ENCODE data around the gene MXD3. TPM values are rescaled to one million over a fixed set of nuclear protein-coding genes. Genes with fewer than 3 reads are reported as not detected.

Gene MXD3
- total and polyA plus RNA-seq, 10 of the 15 experiments (the other 5 are each of a cell fraction or from before 2014, with no cell fraction given), result 0.24 to 29.8 (median 13.5) TPM

DNA sequence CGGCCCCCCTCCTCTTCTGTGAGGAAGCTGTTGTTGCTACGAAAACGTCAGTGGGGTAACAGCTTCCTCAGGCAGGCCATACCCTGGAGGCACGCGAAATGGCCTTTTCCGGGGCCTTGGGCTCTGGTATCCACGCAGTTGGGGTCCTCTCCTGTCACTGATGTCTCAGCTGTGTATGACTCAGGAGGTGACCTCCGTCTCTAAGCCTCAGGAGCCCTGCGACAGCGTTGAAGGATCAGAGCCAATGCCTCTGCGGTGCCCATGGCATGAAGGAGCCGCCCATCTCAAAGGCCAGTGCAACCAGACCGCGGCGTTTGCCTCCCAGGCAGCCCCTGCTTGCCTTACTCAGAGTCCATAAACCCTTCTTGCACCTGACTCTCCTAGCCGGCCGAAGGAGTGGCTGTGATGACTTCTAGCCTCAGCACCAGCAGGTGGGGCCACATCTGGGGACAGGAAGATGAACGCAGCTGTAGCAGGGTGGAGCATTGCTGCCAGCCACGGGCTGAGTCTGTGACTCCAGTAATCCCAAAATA, 1.0 kb upstream of the MXD3 start (continued):
- TF ChIP-seq, protein P1, sequence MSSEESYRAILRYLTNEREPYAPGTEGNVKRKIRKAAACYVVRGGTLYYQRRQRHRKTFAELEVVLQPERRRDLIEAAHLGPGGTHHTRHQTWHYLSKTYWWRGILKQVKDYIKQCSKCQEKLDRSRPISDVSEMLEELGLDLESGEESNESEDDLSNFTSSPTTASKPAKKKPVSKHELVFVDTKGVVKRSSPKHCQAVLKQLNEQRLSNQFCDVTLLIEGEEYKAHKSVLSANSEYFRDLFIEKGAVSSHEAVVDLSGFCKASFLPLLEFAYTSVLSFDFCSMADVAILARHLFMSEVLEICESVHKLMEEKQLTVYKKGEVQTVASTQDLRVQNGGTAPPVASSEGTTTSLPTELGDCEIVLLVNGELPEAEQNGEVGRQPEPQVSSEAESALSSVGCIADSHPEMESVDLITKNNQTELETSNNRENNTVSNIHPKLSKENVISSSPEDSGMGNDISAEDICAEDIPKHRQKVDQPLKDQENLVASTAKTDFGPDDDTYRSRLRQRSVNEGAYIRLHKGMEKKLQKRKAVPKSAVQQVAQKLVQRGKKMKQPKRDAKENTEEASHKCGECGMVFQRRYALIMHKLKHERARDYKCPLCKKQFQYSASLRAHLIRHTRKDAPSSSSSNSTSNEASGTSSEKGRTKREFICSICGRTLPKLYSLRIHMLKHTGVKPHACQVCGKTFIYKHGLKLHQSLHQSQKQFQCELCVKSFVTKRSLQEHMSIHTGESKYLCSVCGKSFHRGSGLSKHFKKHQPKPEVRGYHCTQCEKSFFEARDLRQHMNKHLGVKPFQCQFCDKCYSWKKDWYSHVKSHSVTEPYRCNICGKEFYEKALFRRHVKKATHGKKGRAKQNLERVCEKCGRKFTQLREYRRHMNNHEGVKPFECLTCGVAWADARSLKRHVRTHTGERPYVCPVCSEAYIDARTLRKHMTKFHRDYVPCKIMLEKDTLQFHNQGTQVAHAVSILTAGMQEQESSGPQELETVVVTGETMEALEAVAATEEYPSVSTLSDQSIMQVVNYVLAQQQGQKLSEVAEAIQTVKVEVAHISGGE (CRISPR knock-in tag; IDR thresholded peaks at IDR 0.05), result no peak

DNA sequence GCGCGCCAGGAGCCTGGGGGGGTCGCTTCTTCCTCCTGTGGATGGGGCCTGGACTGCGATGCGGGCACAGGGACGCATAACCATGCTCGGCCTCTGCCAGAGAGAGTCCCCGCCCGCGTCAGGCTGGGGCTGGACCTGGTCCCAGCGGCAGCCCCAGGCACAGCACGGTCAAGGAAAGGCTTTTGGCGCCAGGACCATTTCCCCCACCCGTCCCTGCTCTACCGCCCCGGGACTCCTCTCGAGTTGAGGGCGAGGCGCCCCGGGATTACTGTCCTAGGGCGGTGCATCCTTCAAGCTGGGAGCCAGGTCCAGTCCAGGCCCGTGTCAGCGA, 341 bp downstream of the MXD3 start:
- FAIRE-seq, result no peak
- ChIA-PET POLR2A (interaction anchor here (1.0 to 2.3 kb wide), 3 partner anchors 47 to 197 kb away, joined by 3 to 7 read pairs (median 7); partner anchors contain the start of gene RGS14), RAD21 (ENCODE audit: unreplicated experiment) (interaction anchor here (1.1 to 1.8 kb wide), 4 partner anchors 79 to 197 kb away, joined by 3 to 9 read pairs (median 4); no protein-coding TSS in a partner anchor), SMC1A (ENCODE audit: uncharacterized antibody, unreplicated experiment) (interaction anchor here (1.3 to 4.9 kb wide), 5 partner anchors 10 to 184 kb away, joined by 3 to 26 read pairs (median 7); no protein-coding TSS in a partner anchor), CTCF (interaction anchor here (1.3 to 3.5 kb wide), 15 partner anchors 13 to 315 kb away, joined by 3 to 56 read pairs (median 11); no protein-coding TSS in a partner anchor)
- BruUV-seq (replicated peaks), result no TSS peak
- ATAC-seq, result peak; percentile 6
- Histone ChIP-seq H2AFZ (ENCODE audit: control insufficient read depth, low read depth, low read length) (no peak overlapping the region), H3K79me2 (ENCODE audit: control insufficient read depth, insufficient read depth, low read length) (peaks cover 5% of the 10 kb centered on the region), H3K27me3 (replicated peaks in 1 of 2; ENCODE audit: control insufficient read depth in 2 of 2, insufficient read depth in 2 of 2, low read length in 1 of 2) (no peaks in the 10 kb centered on the region), H3K9ac (ENCODE audit: control insufficient read depth, insufficient read depth, low read length) (peak overlapping the region; percentile 72), H3K4me3 (peak overlapping the region; percentile 86), H3K4me2 (ENCODE audit: control insufficient read depth, insufficient read depth) (peak overlapping the region; percentile 83), H3K36me3 (ENCODE audit: control insufficient read depth in 2 of 2, insufficient read depth in 2 of 2, low read length in 1 of 2) (peaks cover 3 to 6% of the 10 kb centered on the region in 2 experiments; a peak in 3 of 4 replicates), H4K20me1 (ENCODE audit: control insufficient read depth, insufficient read depth) (no peaks in the 10 kb centered on the region), H3K4me1 (ENCODE audit: control insufficient read depth, insufficient read depth, low read length) (peaks cover 17% of the 10 kb centered on the region), H3K9me3 (replicated peaks; ENCODE audit: control insufficient read depth, insufficient read depth, low read length) (no peaks in the 10 kb centered on the region), H3K27ac (ENCODE audit: control insufficient read depth, insufficient read depth) (peak overlapping the region; percentile 92)
- WGBS (ENCODE audit: insufficient coverage, insufficient replicate concordance, low lambda C conversion rate, missing lambda C conversion rate), result under 1% methylated on average over 19 of the region's 23 CpGs
- intact Hi-C loops (cut with micrococcal nuclease; ENCODE audit: unreplicated experiment) (loop anchor here (5.0 kb wide), 2 partner anchors 51 to 191 kb away; no protein-coding TSS in a partner anchor), in situ Hi-C loops (cut with MboI) (no loop called here)
- DNase-seq (ENCODE audit: low read depth, low spot score), result no peak
- TF ChIP-seq BHLHE40 (IDR thresholded peaks at IDR 0.05; ENCODE audit: borderline replicate concordance in 1 of 2, low read depth in 2 of 2, low read length in 1 of 2) (no peak), GABPA (IDR thresholded peaks at IDR 0.05; ENCODE audit: low read depth) (no peak), RCOR1 (conservative IDR thresholded peaks at IDR 0.05; ENCODE audit: low read depth, low read length) (no peak), FOS (IDR thresholded peaks at IDR 0.05; ENCODE audit: borderline replicate concordance, extremely low read depth, insufficient read length) (no peak), ZNF274 (IDR thresholded peaks at IDR 0.05; ENCODE audit: insufficient read depth, insufficient read length) (no peak), MEF2B (IDR thresholded peaks at IDR 0.05; ENCODE audit: partially characterized antibody, poor library complexity, severe bottlenecking) (no peak), ZNF384 (IDR thresholded peaks at IDR 0.05; ENCODE audit: borderline replicate concordance, low read depth, low read length) (no peak), WRNIP1 (IDR thresholded peaks at IDR 0.05; ENCODE audit: borderline replicate concordance, low read depth, low read length) (no peak)
- TF ChIP-seq, protein P2, sequence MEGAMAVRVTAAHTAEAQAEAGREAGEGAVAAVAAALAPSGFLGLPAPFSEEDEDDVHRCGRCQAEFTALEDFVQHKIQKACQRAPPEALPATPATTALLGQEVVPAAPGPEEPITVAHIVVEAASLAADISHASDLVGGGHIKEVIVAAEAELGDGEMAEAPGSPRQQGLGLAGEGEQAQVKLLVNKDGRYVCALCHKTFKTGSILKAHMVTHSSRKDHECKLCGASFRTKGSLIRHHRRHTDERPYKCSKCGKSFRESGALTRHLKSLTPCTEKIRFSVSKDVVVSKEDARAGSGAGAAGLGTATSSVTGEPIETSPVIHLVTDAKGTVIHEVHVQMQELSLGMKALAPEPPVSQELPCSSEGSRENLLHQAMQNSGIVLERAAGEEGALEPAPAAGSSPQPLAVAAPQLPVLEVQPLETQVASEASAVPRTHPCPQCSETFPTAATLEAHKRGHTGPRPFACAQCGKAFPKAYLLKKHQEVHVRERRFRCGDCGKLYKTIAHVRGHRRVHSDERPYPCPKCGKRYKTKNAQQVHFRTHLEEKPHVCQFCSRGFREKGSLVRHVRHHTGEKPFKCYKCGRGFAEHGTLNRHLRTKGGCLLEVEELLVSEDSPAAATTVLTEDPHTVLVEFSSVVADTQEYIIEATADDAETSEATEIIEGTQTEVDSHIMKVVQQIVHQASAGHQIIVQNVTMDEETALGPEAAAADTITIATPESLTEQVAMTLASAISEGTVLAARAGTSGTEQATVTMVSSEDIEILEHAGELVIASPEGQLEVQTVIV (IDR thresholded peaks at IDR 0.05; ENCODE audit: borderline replicate concordance, partially characterized antibody), result no peak
- TF ChIP-seq, protein P3, sequence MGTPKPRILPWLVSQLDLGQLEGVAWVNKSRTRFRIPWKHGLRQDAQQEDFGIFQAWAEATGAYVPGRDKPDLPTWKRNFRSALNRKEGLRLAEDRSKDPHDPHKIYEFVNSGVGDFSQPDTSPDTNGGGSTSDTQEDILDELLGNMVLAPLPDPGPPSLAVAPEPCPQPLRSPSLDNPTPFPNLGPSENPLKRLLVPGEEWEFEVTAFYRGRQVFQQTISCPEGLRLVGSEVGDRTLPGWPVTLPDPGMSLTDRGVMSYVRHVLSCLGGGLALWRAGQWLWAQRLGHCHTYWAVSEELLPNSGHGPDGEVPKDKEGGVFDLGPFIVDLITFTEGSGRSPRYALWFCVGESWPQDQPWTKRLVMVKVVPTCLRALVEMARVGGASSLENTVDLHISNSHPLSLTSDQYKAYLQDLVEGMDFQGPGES (IDR thresholded peaks at IDR 0.05), result no peak
- TF ChIP-seq, protein P4, sequence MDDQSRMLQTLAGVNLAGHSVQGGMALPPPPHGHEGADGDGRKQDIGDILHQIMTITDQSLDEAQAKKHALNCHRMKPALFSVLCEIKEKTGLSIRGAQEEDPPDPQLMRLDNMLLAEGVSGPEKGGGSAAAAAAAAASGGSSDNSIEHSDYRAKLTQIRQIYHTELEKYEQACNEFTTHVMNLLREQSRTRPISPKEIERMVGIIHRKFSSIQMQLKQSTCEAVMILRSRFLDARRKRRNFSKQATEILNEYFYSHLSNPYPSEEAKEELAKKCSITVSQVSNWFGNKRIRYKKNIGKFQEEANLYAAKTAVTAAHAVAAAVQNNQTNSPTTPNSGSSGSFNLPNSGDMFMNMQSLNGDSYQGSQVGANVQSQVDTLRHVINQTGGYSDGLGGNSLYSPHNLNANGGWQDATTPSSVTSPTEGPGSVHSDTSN (IDR thresholded peaks at IDR 0.05; ENCODE audit: insufficient replicate concordance, low read depth, low read length), result no peak

Data from GM12878 (cell line).